Calu3 (cell line): ENCODE measurements around the gene SLC9A4. TPM values are rescaled to one million over a fixed set of nuclear protein-coding genes. Genes with fewer than 3 reads are reported as not detected.

Experiments
- BruUV-seq: library from RNA; stranded (reverse); fragments of 400-500 nt; replicated peaks from 2 replicates; lab custom pipeline; 2021; lab: Mats Ljungman, UMichigan
- CTCF ChIA-PET: fragments of 300-600 bp; sonication (Branson Sonifier 250); formaldehyde crosslinking; loops from one replicate; lab custom pipeline; 2022; ENCODE audit warnings: antibody characterized with exemption; lab: Charles Lee
- DNase-seq: peaks from one replicate; pipeline ENCODE4 v3.0.0; 2022
- H3K27ac Mint-ChIP-seq: one replicate; pipeline ENCODE4 v1.8.0; 2022; ENCODE audit warnings: mixed read lengths; ENCODE audit not compliant: unreplicated experiment
- H3K27me3 Mint-ChIP-seq: one replicate; pipeline ENCODE4 v1.8.0; 2022; ENCODE audit warnings: mixed read lengths; ENCODE audit not compliant: unreplicated experiment
- H3K36me3 Mint-ChIP-seq: one replicate; pipeline ENCODE4 v1.8.0; 2022; ENCODE audit warnings: mild to moderate bottlenecking, moderate library complexity, mixed read lengths; ENCODE audit not compliant: insufficient read depth, unreplicated experiment
- H3K4me1 Mint-ChIP-seq: one replicate; pipeline ENCODE4 v1.8.0; 2022; ENCODE audit warnings: mild to moderate bottlenecking, low read depth, mixed read lengths; ENCODE audit not compliant: unreplicated experiment
- H3K4me3 Mint-ChIP-seq: one replicate; pipeline ENCODE4 v1.8.0; 2022; ENCODE audit warnings: mild to moderate bottlenecking, low read depth, moderate library complexity, mixed read lengths; ENCODE audit not compliant: unreplicated experiment
- H3K9me3 Mint-ChIP-seq: one replicate; pipeline ENCODE4 v1.8.0; 2022; ENCODE audit warnings: low read depth, mixed read lengths; ENCODE audit not compliant: unreplicated experiment
- CTCF ChIP-seq: fragments of 200-600 bp; IDR thresholded peaks from one replicate; pipeline ENCODE4 v1.8.0; 2022; ENCODE audit warnings: antibody characterized with exemption; ENCODE audit not compliant: unreplicated experiment
- intact Hi-C: fragments of 100-400 bp; cut with micrococcal nuclease; formaldehyde crosslinking; loops from one replicate; pipeline ENCODE4 v1.10.0; 2022; ENCODE audit not compliant: unreplicated experiment
- total RNA-seq: library from RNA; stranded (reverse); gene quantifications from 2 replicates; pipeline ENCODE4 v1.2.3, GENCODE V29; 2022

The SLC9A4 gene
- total RNA-seq, 1 experiment from 2014 or later = 0.12 TPM

DNA sequence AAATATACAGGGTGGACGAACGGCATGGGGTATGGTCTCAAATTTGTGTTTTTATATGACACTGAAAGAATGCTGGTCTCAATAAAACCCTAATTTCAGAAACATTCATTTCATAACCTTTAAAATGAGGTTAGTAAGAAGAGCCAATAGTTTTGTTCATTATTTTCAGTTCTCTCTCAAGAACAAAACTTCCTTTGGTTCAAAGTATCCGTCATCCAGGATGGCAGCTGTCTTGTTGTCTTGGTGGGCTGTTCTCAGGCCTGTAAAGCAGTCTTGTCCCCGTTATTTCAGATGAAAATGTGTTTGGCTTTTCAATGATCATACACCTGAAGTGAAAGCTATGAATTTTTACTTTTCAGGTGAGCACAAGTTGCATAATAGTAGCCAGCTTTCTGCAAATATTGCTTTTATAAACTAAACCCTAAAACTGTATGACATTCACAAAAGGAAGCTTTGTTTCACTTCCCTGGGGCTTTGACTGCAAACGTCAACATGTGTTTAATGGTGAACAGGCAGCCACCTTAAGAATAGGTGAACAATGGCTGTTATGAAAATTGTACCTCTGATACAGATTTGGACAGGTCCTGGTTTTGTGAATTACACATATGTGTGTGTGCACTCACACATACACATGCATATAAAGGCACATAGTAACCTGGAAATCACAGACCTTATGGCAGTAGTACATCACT lies 47.4 kb upstream of the SLC9A4 start:
- TF ChIP-seq CTCF = no peak
- CTCF ChIA-PET = no interaction called here
- H3K36me3 Mint-ChIP-seq = no peaks in the 10 kb centered on the region
- peaks cover 47% of the 10 kb centered on the region for H3K27me3 Mint-ChIP-seq
- H3K9me3 Mint-ChIP-seq = no peaks in the 10 kb centered on the region
- intact Hi-C loops = no loop called here
- BruUV-seq = no TSS peak
- H3K27ac Mint-ChIP-seq = no peak overlapping the region
- H3K4me1 Mint-ChIP-seq = no peaks in the 10 kb centered on the region
- DNase-seq = no peak
- H3K4me3 Mint-ChIP-seq = no peak overlapping the region

GRCh38 chr2:102427249-102427648 lies 45.8 kb upstream of the SLC9A4 start:
- peaks cover 31% of the 10 kb centered on the region for H3K27me3 Mint-ChIP-seq

GRCh38 chr2:102428573-102428972 lies 44.5 kb upstream of the SLC9A4 start:
- intact Hi-C loops = no loop called here
- H3K4me1 Mint-ChIP-seq = no peaks in the 10 kb centered on the region
- TF ChIP-seq CTCF = no peak
- peaks cover 17% of the 10 kb centered on the region for H3K27me3 Mint-ChIP-seq
- no peaks in the 10 kb centered on the region for H3K9me3 Mint-ChIP-seq
- no peak overlapping the region for H3K27ac Mint-ChIP-seq
- no peak for DNase-seq
- H3K36me3 Mint-ChIP-seq = no peaks in the 10 kb centered on the region
- H3K4me3 Mint-ChIP-seq = no peak overlapping the region
- CTCF ChIA-PET = no interaction called here
- BruUV-seq = no TSS peak

More at GRCh38 chr2:102427249-102427648, 45.8 kb upstream of the SLC9A4 start:
- BruUV-seq = no TSS peak
- intact Hi-C loops = no loop called here
- H3K9me3 Mint-ChIP-seq = no peaks in the 10 kb centered on the region
- H3K27ac Mint-ChIP-seq = no peak overlapping the region
- no peaks in the 10 kb centered on the region for H3K36me3 Mint-ChIP-seq
- H3K4me1 Mint-ChIP-seq = no peaks in the 10 kb centered on the region
- CTCF ChIA-PET = interaction anchor here (0.6 kb wide), 1 partner anchor 411 kb away, joined by 3 read pairs; no protein-coding TSS in a partner anchor
- TF ChIP-seq CTCF = no peak
- H3K4me3 Mint-ChIP-seq = no peak overlapping the region
- no peak for DNase-seq

GRCh38 chr2:102432386-102432785 lies 40.6 kb upstream of the SLC9A4 start:
- Mint-ChIP-seq H3K4me1 (no peaks in the 10 kb centered on the region), H3K4me3 (no peak overlapping the region), H3K36me3 (no peaks in the 10 kb centered on the region), H3K9me3 (no peaks in the 10 kb centered on the region), H3K27me3 (peaks cover 3% of the 10 kb centered on the region), H3K27ac (no peak overlapping the region)
- DNase-seq = no peak
- no TSS peak for BruUV-seq
- no peak for TF ChIP-seq CTCF
- CTCF ChIA-PET = no interaction called here
- intact Hi-C loops = no loop called here
